HG03457 (cell line): ENCODE results near the gene PHF24.
"Not testable (repeated sequence)": the region's sequence is repeated elsewhere in the genome, so short reads cannot be mapped to it uniquely, and the experiment has no call there.

Experiments
- ATAC-seq: cut with Tn5 transposase; IDR thresholded peaks from one replicate; pipeline ENCODE4 v1.9.1; 2021; ENCODE audit warnings: moderate number of reproducible peaks; ENCODE audit not compliant: unreplicated experiment

The PHF24 gene

GRCh38 chr9:34996181-34996904 is 38.3 kb downstream of the PHF24 start:
- no peak for ATAC-seq

GRCh38 chr9:34996905-34997279 is 38.8 kb downstream of the PHF24 start:
- ATAC-seq: no peak

GRCh38 chr9:34997379-34997781 is 39.3 kb downstream of the PHF24 start:
- ATAC-seq: no peak

GRCh38 chr9:34998266-34998665 is 40.2 kb downstream of the PHF24 start:
- ATAC-seq: no peak

- ATAC-seq: no peak
These were observed 41.5 kb downstream of the PHF24 start for GRCh38 chr9:34999576-34999975.

GRCh38 chr9:35000535-35001284 is 42.6 kb downstream of the PHF24 start:
- ATAC-seq: no peak

- no peak for ATAC-seq
These were observed 43.2 kb downstream of the PHF24 start for GRCh38 chr9:35001285-35001677.

- ATAC-seq: no peak
These were observed 43.9 kb downstream of the PHF24 start for GRCh38 chr9:35001803-35002502.

- ATAC-seq: no peak
These were observed 44.5 kb downstream of the PHF24 start for GRCh38 chr9:35002623-35003022.

GRCh38 chr9:35004299-35004698 is 46.2 kb downstream of the PHF24 start:
- ATAC-seq: not testable (repeated sequence)

GRCh38 chr9:35010351-35010958 is 52.4 kb downstream of the PHF24 start:
- no peak for ATAC-seq

- no peak for ATAC-seq
These were observed 56.4 kb downstream of the PHF24 start for GRCh38 chr9:35014517-35014916.

GRCh38 chr9:35023443-35023842 is 65.4 kb downstream of the PHF24 start:
- ATAC-seq: not testable (repeated sequence)

- no peak for ATAC-seq
These were observed 68.6 kb downstream of the PHF24 start for GRCh38 chr9:35026671-35027070.

- ATAC-seq: no peak
These were observed 69.3 kb downstream of the PHF24 start for GRCh38 chr9:35027374-35027773.

- no peak for ATAC-seq
These were observed 69.8 kb downstream of the PHF24 start for GRCh38 chr9:35027860-35028259.

- no peak for ATAC-seq
These were observed 70.3 kb downstream of the PHF24 start for GRCh38 chr9:35028341-35028740.

GRCh38 chr9:35029241-35029640 is 71.2 kb downstream of the PHF24 start:
- ATAC-seq: no peak

GRCh38 chr9:35029852-35030251 is 71.8 kb downstream of the PHF24 start:
- no peak for ATAC-seq
